AG09309 (cell line): ENCODE data around the gene CCDC183.
"Not testable (repeated sequence)": the region's sequence is repeated elsewhere in the genome, so short reads cannot be mapped to it uniquely, and the experiment has no call there.

Experiments
- DNase-seq: peaks from one replicate; pipeline ENCODE4 v3.0.0-alpha.2; 2010; ENCODE audit warnings: low read depth
- H3K4me3 ChIP-seq: 2 replicates; pipeline ENCODE4 v1.5.1; 2011; ENCODE audit warnings: mild to moderate bottlenecking, low read depth, low read length, moderate library complexity; ENCODE audit not compliant: control insufficient read depth
- TF ChIP-seq, protein P1 (sequence below): IDR thresholded peaks from 2 replicates; pipeline ENCODE4 v1.5.1; 2011; ENCODE audit warnings: mild to moderate bottlenecking, low read depth, low read length, inconsistent platforms; ENCODE audit not compliant: insufficient read depth, control insufficient read depth; ENCODE audit errors: missing control alignments

Gene CCDC183

DNA sequence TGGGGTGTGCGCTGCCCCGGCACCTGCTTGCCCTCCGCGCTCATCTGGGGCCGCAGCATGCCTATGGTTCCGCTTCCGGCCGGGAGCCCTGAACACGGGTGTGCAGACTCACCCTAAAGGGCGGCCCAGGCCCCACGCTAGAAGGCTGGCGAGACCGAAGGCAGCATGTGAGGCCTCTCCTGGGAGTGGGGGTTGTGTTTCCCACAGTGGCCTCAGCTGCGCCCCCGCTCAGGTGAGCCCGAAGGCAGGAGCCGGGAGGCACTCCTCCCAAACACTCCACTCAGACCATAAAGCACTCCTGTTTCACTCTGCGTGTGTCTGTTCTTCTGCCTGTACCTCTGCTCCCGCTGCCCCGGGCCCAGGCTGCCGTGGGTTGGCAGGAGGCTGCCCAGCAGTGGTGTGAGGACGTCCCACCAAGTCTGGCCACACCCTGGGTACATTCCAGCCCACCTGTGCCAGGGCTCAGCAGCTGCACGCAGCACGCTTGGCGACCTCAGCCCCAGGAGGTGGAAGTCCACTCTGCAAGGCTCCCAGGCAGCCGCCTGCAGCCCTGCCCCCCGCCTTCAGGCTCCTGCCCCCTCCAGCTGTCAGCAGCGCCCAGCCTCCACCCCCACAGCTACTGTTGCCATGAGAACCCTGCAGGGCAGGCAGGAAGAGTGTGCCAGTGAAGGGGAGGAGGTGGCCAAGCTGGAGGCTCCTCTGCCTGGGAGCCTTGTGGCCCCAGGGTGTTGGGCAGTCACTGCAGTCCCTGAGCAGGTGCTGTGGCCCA, 44.9 kb downstream of the CCDC183 start:
- DNase-seq: no peak
- H3K4me3 ChIP-seq: no peak overlapping the region
- TF ChIP-seq, protein P1, sequence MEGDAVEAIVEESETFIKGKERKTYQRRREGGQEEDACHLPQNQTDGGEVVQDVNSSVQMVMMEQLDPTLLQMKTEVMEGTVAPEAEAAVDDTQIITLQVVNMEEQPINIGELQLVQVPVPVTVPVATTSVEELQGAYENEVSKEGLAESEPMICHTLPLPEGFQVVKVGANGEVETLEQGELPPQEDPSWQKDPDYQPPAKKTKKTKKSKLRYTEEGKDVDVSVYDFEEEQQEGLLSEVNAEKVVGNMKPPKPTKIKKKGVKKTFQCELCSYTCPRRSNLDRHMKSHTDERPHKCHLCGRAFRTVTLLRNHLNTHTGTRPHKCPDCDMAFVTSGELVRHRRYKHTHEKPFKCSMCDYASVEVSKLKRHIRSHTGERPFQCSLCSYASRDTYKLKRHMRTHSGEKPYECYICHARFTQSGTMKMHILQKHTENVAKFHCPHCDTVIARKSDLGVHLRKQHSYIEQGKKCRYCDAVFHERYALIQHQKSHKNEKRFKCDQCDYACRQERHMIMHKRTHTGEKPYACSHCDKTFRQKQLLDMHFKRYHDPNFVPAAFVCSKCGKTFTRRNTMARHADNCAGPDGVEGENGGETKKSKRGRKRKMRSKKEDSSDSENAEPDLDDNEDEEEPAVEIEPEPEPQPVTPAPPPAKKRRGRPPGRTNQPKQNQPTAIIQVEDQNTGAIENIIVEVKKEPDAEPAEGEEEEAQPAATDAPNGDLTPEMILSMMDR: no peak

DNA sequence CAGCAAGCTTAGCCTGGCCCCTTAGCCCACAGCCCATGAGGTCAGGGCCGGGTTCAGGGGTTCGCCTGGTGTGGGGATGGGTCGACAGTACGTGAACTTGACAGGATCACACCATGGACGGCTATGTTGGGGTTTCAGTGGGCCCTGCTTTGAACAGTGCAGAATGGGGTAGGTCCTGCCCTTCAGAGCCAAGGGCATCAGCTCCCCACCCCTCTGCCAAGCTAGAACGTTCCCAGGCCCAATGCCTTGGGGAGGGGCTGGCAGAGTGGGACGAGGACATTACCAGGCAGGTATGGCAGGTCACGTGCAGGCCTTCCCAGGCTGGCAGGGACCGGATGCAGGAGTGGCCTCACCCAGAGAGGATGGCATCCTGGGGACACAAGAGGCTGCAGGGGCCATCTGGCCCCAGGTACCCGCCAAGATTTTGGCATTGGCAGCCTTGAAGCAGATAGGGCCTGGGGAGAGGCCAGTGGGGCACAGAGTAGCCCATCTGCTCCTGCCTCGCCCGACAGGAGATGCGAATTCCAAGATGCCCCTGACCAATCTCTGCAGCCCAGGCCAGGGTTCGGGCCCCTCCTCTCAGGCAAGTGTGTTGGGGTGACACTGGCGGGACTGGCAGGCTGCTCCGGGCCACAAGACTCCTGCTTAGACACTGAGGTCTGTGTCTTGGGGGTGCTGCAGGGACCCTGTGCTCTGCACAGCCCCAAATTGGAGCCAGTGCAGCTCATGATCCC, 45.7 kb downstream of the CCDC183 start:
- not testable (repeated sequence) for DNase-seq
- peak overlapping the region; percentile 75 for H3K4me3 ChIP-seq

DNA sequence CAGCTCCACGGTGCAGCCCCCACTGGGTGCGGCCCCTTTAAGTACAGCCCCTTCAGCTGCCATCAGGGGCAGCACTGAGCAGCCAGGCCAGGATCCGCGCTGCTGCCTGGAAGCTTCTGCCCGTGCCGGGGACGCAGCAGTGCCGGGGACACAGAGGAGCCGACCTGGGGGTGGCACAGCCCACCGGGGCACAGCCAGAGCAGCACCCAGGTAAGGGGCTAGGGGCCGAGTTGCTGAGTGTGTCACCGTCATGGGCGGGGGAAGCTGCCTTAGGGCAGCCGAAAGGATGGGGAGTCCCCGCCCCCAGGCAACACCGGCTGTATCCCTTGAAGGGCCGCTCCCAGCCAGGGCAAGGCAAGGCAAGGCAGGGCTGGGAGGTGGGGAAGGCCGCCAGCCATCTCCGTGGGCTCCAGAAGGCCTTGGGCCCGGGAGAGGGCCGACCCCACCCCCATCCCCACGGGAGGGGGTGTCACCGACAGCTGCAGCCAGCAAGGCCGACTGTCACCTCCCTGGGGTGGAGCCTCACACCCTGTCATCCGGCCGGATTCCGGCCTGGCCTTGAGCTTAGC, 46.3 kb downstream of the CCDC183 start, which contains the start of gene AJM1:
TSS of gene AJM1 (plus strand) at position 99 of the 569 bp plus-strand sequence. CDS start 1,937 bp downstream, outside the sequence.
- TF ChIP-seq, protein P1: peak; percentile 91
- DNase-seq: not testable (repeated sequence)
- H3K4me3 ChIP-seq: peak within 1 kb of the TSS; percentile 75

DNA sequence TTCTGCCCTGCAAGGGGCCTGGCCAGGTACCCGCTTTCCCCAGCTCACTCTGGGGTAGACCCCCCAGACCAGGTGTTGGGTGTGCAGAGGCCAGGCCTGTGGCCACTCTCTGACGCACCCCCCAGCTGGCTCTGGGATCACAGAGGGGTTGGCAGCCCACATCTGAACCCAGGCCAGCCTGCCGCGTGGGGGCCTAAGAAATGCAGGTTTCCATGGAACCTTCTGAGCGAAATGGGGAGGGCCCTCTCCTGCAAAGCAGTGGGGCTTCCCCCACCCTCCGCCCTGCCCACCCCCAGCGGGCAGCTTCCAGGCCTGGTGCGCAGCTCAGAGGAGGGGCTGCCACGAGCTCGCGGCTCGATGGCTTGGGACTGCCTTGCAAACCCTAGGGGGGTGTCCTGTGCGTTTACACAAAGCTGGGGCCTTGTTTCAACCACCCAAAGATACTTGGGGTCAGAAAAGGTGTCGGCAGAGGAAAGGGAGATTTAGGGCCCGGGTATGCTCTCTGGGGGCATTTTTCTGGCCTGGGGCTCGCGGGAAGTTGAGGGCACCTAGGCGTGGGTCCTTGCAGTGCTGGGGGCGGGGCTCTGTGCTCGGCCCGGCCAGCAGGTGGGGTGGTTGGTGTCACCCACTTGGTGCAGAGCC, 47.1 kb downstream of the CCDC183 start:
- peak overlapping the region; percentile 6 for H3K4me3 ChIP-seq

DNA sequence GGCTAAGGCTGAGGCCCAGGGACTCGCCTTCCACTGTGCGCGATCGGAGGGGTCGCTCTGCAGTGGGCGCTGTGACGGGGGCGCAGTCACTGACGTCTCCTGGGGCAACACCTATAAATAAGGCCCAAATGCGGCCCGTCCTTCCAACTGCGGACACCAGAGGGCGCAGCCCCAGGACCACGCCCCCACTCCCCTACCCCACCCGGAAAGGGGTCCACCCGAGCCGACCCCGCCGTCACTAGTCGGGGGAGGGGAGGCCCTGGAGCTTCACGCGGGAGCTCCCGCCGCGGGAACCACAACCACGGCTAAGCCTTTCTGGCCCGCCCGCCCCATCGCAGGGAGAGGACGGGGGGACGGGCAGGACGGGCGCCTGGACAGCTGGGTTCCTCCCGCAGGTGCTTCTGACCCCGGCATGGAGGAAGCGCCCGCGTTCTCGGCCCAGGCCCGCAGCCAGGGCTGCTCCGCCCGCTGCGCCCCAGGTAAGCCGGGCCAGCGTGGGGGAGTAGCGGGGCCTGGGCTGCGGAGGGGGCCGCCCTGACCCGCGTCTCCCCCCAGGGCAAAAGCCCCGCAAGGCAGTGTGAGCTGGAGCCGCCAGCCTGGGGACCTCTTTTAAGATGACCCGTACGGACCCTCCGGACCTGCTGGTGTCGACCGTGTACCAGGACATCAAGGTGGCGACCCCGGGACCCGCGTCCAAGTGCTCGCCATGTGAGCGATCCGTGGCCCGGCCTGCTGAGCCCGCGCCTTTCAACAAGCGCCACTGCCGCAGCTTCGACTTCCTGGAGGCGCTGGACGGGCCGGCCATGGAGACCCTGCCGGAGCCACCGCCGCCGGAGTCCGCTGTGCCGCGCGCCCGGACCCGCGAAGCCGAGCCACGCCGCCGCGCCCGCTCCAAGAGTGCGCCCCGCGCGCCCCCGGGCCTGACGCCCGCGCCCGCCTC, 47.9 kb downstream of the CCDC183 start:
- TF ChIP-seq, protein P1: peak; percentile 57
- not testable (repeated sequence) for DNase-seq, H3K4me3 ChIP-seq

More for the DNA sequence above, 47.1 kb downstream of the CCDC183 start:
- DNase-seq: not testable (repeated sequence)

DNA sequence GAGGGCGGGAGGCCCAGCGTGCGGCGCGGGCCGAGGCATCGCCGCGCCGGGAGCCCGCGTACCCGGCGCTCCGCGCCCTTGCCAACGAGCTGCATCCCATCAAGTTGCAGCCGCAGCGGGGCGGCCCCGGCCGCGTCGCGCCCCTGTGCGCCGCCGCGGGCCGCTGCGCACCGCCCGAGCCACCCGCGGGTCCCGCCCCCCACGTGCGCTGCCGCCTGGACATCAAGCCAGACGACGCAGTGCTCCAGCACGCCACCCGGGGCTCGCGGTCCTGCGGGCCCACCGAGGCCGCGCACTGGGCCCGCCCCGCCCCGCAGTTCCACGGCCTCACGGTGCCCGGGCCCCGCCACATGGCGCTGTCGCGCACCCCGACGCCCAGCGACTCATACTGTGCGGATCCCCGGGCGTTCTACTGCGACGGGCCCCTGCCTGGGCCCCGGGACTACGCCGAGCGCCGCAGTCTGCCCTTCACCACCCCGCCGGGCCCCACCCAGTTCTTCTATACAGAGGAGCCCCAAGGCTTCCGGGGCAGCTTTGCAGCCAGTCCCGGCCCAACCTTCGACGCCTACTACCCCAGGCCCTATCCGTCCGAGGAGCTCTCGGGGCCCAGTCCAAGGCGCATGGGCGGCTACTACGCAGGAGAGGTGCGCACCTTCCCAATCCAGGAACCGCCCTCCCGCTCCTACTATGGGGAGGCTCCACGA, 48.8 kb downstream of the CCDC183 start:
- no peak for DNase-seq
- H3K4me3 ChIP-seq: no peak overlapping the region

More for the DNA sequence above, 48.8 kb downstream of the CCDC183 start:
- TF ChIP-seq, protein P1: no peak
